SU-DHL-6 (cell line): ENCODE measurements around the gene ZNF438.

Source experiments
- H2AFZ ChIP-seq: fragments of 200-600 bp; sonication (generic); 2 replicates; pipeline ENCODE4 v1.6.1; 2014; ENCODE audit warnings: low read depth, mild to moderate bottlenecking, moderate library complexity, mixed read lengths, antibody characterized with exemption, low read length; ENCODE audit not compliant: severe bottlenecking
- H3F3A ChIP-seq: fragments of 200-600 bp; shearing (Covaris generic); 2 replicates; pipeline ENCODE4 v1.6.0; 2016; ENCODE audit warnings: antibody characterized with exemption, mild to moderate bottlenecking; ENCODE audit not compliant: insufficient read depth
- H3K27ac ChIP-seq: fragments of 200-600 bp; sonication (generic); 2 replicates; pipeline ENCODE4 v1.5.1; 2016; ENCODE audit warnings: low read depth, mild to moderate bottlenecking, low read length, moderate library complexity, mixed read lengths
- H3K27me3 ChIP-seq: fragments of 200-600 bp; sonication (generic), shearing (Covaris generic); 2 replicates; pipeline ENCODE4 v1.6.0; 2014; ENCODE audit warnings: mild to moderate bottlenecking, low read length
- H3K36me3 ChIP-seq: fragments of 200-600 bp; sonication (generic); 2 replicates; pipeline ENCODE4 v1.6.1; 2014; ENCODE audit warnings: mild to moderate bottlenecking, low read length, mixed read lengths
- H3K4me2 ChIP-seq: fragments of 300-600, 200-600 bp; shearing (Covaris generic), sonication (generic); 2 replicates; pipeline ENCODE4 v1.6.0; 2014; ENCODE audit warnings: low read length, low read depth, mild to moderate bottlenecking; ENCODE audit not compliant: poor library complexity, severe bottlenecking
- H3K4me3 ChIP-seq: fragments of 200-600 bp; sonication (generic); 2 replicates; pipeline ENCODE4 v1.5.1; 2014; ENCODE audit warnings: antibody characterized with exemption, low read length, mild to moderate bottlenecking, mixed read lengths; ENCODE audit not compliant: insufficient read depth, poor library complexity, severe bottlenecking
- H3K79me2 ChIP-seq: fragments of 200-600 bp; sonication (generic); 2 replicates; pipeline ENCODE4 v1.6.1; 2014; ENCODE audit warnings: mild to moderate bottlenecking, low read length, moderate library complexity; ENCODE audit not compliant: insufficient read depth
- H3K9ac ChIP-seq: fragments of 200-600 bp; sonication (generic); 2 replicates; pipeline ENCODE4 v1.7.0; 2014; ENCODE audit warnings: mild to moderate bottlenecking, low read length
- H3K9me2 ChIP-seq: fragments of 200-600 bp; sonication (generic); replicated peaks from 2 replicates; pipeline ENCODE4 v1.6.1; 2014; ENCODE audit warnings: low read length; ENCODE audit not compliant: insufficient read depth
- H3K9me3 ChIP-seq: fragments of 200-600 bp; sonication (generic); 2 replicates; pipeline ENCODE4 v1.6.1; 2014; ENCODE audit warnings: low read length, mixed read lengths; ENCODE audit not compliant: insufficient read depth
- H4K20me1 ChIP-seq: fragments of 200-600 bp; sonication (generic); 2 replicates; pipeline ENCODE4 v1.6.1; 2014; ENCODE audit warnings: low read depth, mild to moderate bottlenecking, antibody characterized with exemption, low read length, moderate library complexity, mixed read lengths
- EZH2phosphoT487 ChIP-seq: fragments of 200-600 bp; sonication (generic), shearing (Covaris generic); conservative IDR thresholded peaks from 2 replicates; pipeline ENCODE4 v1.6.1; 2018; ENCODE audit warnings: mild to moderate bottlenecking, antibody characterized with exemption, low read length, moderate library complexity, mixed read lengths
- TF ChIP-seq, protein P1 (sequence below): fragments of 200-600 bp; sonication (generic); IDR thresholded peaks from one replicate; pipeline ENCODE4 v1.5.1; 2017; ENCODE audit warnings: antibody characterized with exemption, mild to moderate bottlenecking, low read length, moderate library complexity; ENCODE audit not compliant: insufficient read depth, poor library complexity, severe bottlenecking

ZNF438 gene

DNA sequence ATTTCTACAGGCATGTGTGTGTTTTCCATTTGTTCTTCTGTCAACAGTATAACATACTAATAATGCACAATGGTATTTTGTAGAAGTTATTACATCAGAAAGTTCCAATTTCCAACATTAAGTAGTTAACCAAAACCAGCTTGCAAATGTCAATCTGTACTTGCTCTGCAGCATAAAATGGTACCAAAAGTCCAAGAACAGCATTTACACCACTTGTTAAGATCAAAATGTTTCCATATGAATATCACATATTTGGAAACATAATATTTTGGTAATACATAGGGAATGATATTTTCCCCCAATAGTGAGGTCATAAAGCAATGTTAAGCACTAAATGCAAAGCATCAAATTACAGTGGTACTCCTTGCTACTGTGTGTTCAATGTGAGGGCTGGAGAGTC lies 162.1 kb downstream of the ZNF438 start:
- Histone ChIP-seq H3K9ac (no peak overlapping the region), H4K20me1 (no peaks in the 10 kb centered on the region), H3F3A (no peaks in the 10 kb centered on the region), H3K36me3 (no peaks in the 10 kb centered on the region), H2AFZ (no peak overlapping the region), H3K27me3 (no peaks in the 10 kb centered on the region), H3K4me3 (no peak overlapping the region), H3K9me3 (no peaks in the 10 kb centered on the region), H3K27ac (no peak overlapping the region), H3K9me2 (no peaks in the 10 kb centered on the region), H3K79me2 (no peaks in the 10 kb centered on the region), H3K4me2 (no peak overlapping the region)
- TF ChIP-seq, protein P1, sequence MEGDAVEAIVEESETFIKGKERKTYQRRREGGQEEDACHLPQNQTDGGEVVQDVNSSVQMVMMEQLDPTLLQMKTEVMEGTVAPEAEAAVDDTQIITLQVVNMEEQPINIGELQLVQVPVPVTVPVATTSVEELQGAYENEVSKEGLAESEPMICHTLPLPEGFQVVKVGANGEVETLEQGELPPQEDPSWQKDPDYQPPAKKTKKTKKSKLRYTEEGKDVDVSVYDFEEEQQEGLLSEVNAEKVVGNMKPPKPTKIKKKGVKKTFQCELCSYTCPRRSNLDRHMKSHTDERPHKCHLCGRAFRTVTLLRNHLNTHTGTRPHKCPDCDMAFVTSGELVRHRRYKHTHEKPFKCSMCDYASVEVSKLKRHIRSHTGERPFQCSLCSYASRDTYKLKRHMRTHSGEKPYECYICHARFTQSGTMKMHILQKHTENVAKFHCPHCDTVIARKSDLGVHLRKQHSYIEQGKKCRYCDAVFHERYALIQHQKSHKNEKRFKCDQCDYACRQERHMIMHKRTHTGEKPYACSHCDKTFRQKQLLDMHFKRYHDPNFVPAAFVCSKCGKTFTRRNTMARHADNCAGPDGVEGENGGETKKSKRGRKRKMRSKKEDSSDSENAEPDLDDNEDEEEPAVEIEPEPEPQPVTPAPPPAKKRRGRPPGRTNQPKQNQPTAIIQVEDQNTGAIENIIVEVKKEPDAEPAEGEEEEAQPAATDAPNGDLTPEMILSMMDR: no peak
- no peak for TF ChIP-seq EZH2phosphoT487

DNA sequence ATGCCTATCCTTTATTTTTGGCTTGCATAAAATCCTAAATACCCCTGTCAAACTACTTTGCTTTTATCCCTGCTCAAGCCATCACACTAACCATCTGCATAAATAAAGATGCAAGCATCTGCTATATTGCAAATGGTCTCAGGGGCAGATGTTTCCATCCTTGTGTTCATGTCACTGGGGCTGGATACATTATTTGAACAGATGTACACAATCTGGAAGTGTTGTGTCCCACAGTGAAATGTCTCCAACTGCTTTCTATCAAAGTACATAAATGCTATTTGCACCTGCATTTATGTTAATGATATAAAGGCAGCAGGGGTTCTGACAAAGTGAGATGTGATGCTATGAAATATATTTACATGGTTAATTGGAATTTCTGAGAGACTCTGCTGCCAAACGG lies 163.1 kb downstream of the ZNF438 start:
- H3K36me3 ChIP-seq: no peaks in the 10 kb centered on the region
- H3K9ac ChIP-seq: no peak overlapping the region
- H3K9me2 ChIP-seq: no peaks in the 10 kb centered on the region
- no peak overlapping the region for H3K4me3 ChIP-seq
- no peaks in the 10 kb centered on the region for H3K27me3 ChIP-seq
- H3K4me2 ChIP-seq: no peak overlapping the region
- H3K27ac ChIP-seq: no peak overlapping the region
- no peaks in the 10 kb centered on the region for H3K79me2 ChIP-seq
- H3K9me3 ChIP-seq: no peaks in the 10 kb centered on the region
- H2AFZ ChIP-seq: no peak overlapping the region
- H3F3A ChIP-seq: no peaks in the 10 kb centered on the region
- H4K20me1 ChIP-seq: no peaks in the 10 kb centered on the region
- TF ChIP-seq, protein P1: no peak
- no peak for TF ChIP-seq EZH2phosphoT487

GRCh38 chr10:30866896-30867295 lies 164.8 kb downstream of the ZNF438 start:
- no peak overlapping the region for H3K9ac ChIP-seq
- no peak for TF ChIP-seq EZH2phosphoT487
- TF ChIP-seq, protein P1: no peak
- H3K36me3 ChIP-seq: no peaks in the 10 kb centered on the region

More at GRCh38 chr10:30866896-30867295, 164.8 kb downstream of the ZNF438 start:
- Histone ChIP-seq H3K9me3 (no peaks in the 10 kb centered on the region), H3F3A (no peaks in the 10 kb centered on the region), H3K27ac (no peak overlapping the region), H3K27me3 (no peaks in the 10 kb centered on the region), H2AFZ (no peak overlapping the region), H3K4me3 (no peak overlapping the region), H3K4me2 (no peak overlapping the region), H4K20me1 (no peaks in the 10 kb centered on the region), H3K79me2 (no peaks in the 10 kb centered on the region), H3K9me2 (no peaks in the 10 kb centered on the region)
